HFF-Myc (cell line): ENCODE results near the gene CA5B.

Experiments used
- DNase-seq: peaks from one replicate; pipeline ENCODE4 v3.0.0-alpha.2; 2011; ENCODE audit warnings: low read depth; ENCODE audit errors: extremely low read depth
- H3K4me3 ChIP-seq: replicated peaks from 2 replicates; pipeline ENCODE4 v1.5.1; 2011; ENCODE audit warnings: low read depth, mild to moderate bottlenecking, control low read depth, low read length
- TF ChIP-seq, protein P1 (sequence below): IDR thresholded peaks from 2 replicates; pipeline ENCODE4 v1.5.1; 2012; ENCODE audit warnings: mild to moderate bottlenecking, low read depth, low read length, control low read depth; ENCODE audit errors: missing control alignments

CA5B gene

DNA sequence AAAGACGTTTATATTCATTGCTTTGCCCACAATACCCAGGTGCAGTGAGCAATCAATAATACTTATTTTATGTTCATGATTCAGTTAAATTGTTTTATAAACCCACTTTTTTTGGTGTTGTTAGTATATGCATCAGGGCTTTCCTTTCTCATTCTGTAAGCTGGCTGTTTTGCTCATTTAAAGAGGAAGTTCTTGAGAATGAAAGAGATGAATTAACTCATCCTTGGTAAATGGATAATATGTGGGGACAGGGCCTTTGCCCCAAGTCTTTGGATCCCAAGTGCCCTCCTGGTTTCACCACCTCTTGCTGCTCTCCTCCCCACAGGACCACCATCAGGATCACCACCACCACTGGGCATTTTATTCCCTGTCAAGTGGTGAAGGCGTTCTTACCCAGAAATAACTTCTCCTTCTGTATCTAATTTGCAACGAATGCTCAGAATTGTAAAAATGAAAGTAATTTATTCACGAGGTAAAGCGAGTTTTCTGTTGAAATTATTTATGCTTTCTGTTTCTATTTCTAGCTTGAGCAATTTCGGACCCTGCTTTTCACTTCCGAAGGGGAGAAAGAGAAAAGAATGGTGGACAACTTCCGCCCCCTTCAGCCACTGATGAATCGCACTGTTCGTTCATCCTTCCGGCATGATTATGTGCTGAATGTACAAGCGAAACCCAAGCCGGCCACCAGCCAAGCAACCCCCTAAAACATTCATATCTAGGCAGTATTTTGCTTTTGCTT, 44.1 kb downstream of the CA5B start:
- TF ChIP-seq, protein P1, sequence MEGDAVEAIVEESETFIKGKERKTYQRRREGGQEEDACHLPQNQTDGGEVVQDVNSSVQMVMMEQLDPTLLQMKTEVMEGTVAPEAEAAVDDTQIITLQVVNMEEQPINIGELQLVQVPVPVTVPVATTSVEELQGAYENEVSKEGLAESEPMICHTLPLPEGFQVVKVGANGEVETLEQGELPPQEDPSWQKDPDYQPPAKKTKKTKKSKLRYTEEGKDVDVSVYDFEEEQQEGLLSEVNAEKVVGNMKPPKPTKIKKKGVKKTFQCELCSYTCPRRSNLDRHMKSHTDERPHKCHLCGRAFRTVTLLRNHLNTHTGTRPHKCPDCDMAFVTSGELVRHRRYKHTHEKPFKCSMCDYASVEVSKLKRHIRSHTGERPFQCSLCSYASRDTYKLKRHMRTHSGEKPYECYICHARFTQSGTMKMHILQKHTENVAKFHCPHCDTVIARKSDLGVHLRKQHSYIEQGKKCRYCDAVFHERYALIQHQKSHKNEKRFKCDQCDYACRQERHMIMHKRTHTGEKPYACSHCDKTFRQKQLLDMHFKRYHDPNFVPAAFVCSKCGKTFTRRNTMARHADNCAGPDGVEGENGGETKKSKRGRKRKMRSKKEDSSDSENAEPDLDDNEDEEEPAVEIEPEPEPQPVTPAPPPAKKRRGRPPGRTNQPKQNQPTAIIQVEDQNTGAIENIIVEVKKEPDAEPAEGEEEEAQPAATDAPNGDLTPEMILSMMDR = no peak
- H3K4me3 ChIP-seq = no peak overlapping the region
- no peak for DNase-seq

DNA sequence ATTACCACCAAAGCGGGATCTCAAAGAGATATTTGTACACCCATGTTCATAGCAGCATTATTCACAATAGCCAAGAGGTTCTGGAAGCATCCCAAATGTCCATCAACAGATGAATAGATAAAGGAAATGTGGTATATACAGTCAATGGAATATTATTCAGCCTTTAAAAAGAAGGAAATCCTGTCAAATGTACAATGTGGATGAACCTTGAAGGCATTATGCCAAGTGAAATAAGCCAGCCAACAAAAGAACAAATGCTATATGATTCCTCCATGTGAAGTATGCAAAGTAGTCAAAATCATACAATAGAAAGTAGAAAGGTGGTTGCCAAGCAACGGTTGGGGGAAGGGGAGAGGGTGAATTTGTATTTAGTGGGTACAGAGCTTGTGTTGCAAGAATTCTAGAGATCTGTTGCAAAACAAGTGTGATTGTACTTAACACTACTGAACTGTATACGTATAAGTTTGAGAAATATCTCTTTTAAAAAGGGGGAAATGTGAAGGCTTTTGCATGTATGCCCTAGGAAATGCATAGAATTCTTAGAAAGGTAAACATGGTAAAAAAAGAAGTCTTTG, 47.2 kb downstream of the CA5B start:
- no peak for DNase-seq
- H3K4me3 ChIP-seq = no peak overlapping the region
- TF ChIP-seq, protein P1 = no peak

DNA sequence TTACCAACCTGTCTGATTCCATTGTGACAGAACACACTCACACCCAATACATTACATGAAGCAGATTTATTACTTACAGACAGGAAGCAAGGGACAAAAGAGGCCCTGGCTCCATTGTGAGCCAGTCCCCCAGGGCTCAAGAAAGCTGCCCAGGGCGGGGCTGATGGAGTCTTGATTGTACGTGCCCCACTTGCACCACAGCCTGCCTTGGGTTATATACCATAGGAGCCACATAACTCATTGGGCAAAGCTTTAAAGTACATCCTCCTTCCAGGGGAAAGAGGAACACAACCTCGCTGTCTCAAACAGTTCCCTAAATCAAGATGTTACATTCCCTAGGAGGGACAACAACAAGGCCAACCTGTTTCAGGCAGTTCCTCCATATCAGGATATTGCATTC, 48.8 kb downstream of the CA5B start:
- TF ChIP-seq, protein P1 = no peak
- no peak for DNase-seq
- no peak overlapping the region for H3K4me3 ChIP-seq

DNA sequence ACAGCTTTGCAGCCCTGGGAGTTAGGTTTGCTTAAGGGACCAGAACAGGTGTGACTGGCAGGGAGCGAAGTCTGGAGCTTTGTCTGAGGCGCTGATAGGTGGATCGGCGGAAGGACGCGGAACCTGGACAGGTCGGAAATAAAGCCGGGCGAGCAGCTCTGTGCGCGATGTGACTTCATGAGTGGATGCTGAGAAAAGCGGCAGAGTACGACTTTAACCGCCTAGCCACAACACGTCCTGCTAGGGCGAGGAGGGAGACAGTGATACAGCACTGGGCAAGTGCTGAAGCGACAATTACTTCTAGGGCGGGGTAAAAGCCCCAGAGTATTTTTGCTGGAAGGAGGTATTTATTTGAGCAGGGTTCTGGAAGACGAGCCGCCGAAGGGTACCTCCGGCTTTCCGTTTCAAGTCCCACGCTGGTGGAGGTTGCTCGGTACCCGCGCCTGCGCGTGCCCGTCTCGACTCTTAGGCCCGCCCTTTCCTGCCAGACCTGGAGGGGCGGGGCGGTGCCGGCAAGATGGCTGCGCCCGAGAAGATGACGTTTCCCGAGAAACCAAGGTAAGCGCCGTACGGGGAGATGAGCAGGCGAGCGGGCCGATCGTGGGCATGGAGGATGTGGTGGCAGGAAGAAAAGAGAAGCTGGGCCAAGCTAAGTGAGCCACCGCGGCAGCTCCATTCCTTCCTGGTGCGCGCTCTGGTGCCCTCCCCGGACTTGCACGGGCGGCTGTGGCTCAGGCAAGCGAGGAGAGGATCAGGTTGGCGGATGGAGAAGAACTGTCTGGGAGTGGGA, 52.1 kb downstream of the CA5B start, which contains the start of gene ZRSR2:
ZRSR2 (plus strand) TSS at position 506 of the 790 bp plus-strand sequence; CDS start at position 518, 12 bp downstream.
- peak; percentile 19 for DNase-seq
- H3K4me3 ChIP-seq = peak within 1 kb of the TSS; percentile 68
- TF ChIP-seq, protein P1 = no peak

DNA sequence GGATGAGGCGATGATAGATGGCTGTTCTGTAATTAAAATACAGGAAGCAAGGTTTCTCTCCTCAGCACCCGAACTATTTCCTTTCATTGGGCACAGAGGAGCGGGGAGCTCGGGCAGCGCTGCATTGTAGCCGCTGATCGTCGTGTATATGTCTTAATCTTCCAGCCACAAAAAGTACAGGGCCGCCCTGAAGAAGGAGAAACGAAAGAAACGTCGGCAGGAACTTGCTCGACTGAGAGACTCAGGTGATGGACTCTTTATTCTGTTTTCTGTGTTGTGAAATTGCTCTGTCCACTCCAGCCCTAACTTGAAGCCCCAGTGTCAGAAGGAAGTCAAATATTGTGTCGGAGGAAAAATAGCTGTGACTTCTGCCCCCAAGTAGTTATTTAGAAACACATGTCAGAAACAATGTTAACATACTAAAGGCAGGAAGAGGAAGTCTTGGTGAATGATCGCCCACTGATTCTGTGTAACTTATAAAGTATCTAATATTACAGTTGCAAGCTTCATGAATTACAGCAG, 52.8 kb downstream of the CA5B start:
- peak overlapping the region; percentile 68 for H3K4me3 ChIP-seq
- DNase-seq = no peak
- TF ChIP-seq, protein P1 = no peak

DNA sequence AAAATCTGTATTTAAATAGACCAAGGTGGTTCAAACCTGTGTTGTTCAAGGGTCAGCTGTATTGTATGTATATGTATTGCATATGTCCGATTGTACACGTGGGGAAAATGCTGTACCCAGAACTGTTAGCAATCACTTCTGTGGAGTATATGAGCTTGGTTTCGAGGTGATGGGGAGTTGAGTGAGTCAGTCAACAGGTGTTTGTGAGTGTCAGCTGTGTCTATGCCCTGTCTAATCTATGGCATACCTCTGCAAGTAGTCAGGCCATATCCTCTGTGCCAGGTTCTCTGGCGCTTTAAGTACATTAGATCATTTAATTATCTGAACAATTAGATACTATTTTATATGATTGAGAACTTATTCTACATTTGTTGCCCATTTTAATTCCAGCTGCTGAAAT, 59.6 kb downstream of the CA5B start:
- no peak overlapping the region for H3K4me3 ChIP-seq
- TF ChIP-seq, protein P1 = no peak
- DNase-seq = no peak
